ENCODE measurements around the gene PLXNC1. TPM values are rescaled to one million over a fixed set of nuclear protein-coding genes. Genes with fewer than 3 reads are reported as not detected.

PLXNC1 gene
- total and polyA plus RNA-seq, 2 donors (not counting 1 experiment from before 2014, with no cell fraction given): 15.1 to 86.9 TPM

DNA sequence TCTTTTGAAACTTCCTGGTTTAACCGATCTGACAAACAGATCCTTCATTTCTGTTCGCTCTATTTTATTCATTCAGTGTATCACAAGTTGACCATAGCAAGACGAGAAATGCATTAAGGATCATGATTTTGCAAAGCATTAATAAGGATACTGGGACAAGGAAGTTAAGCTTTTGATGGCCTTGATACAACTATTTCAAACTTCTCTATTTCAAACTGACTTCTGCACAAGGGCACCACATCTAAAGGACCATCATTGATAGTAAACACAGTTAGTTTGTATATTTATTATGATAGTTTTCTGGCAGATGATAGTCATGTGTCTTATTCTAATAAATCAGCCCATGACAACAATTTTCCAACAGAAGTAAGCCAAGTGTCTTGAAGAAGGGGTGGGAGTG lies 25.8 kb upstream of the PLXNC1 start:
- Histone ChIP-seq H3K9ac (ENCODE audit: insufficient read depth, low read length) (no peak overlapping the region), H3K4me2 (ENCODE audit: extremely low read depth, insufficient read depth, low read length) (no peak overlapping the region), H3K36me3 (ENCODE audit: control insufficient read depth, insufficient read depth, low read length) (no peaks in the 10 kb centered on the region), H3K9me3 (ENCODE audit: control insufficient read depth, insufficient read depth, low read depth, low read length) (no peaks in the 10 kb centered on the region), H4K20me1 (ENCODE audit: control insufficient read depth, extremely low read depth, insufficient read depth, low read length) (no peaks in the 10 kb centered on the region), H3K27me3 (ENCODE audit: control insufficient read depth, insufficient read depth, low read length) (peaks cover 16% of the 10 kb centered on the region), H3K4me1 (ENCODE audit: control insufficient read depth, extremely low read depth, insufficient read depth, low read length) (no peaks in the 10 kb centered on the region), H3K27ac (ENCODE audit: insufficient read depth, low read length) (no peak overlapping the region), H3K79me2 (ENCODE audit: control insufficient read depth, insufficient read depth, low read length) (no peaks in the 10 kb centered on the region), H3K4me3 (replicated peaks in 1 of 4; ENCODE audit: control extremely low read depth in 1 of 4, insufficient read depth in 1 of 4, low read depth in 3 of 4, low read length in 4 of 4) (no peak overlapping the region), H2AFZ (ENCODE audit: low read length) (no peak overlapping the region)
- no peak for DNase-seq (ENCODE audit: low read depth in 2 of 2)
- no peak for TF ChIP-seq CTCF (conservative IDR thresholded peaks at IDR 0.05 in 1 of 2, IDR thresholded peaks at IDR 0.05 in 1 of 2; ENCODE audit: low read depth in 1 of 2, low read length in 2 of 2)
- no peak for TF ChIP-seq EZH2 (IDR thresholded peaks at IDR 0.05; ENCODE audit: low read length, missing control alignments)

DNA sequence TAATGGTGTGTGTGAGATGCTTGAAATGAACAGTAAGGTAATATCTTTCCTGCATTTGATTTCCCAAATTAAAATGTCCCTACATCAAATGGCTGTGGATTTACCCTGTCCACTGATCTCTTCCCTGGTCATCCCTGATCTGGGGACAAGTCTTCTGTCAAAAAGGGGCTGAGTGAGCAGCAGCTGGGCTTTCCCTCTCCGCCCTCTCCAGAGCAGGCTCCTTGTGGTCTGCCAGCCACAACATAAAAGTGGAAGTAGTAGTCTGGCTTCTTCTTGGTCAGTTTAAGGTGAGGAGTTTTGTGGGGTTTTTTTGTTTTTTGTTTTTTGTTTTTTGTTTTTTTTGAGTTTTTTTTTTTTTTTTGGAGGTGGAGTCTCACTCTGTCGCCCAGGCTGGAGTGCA lies 25.2 kb upstream of the PLXNC1 start:
- H3K36me3 ChIP-seq (ENCODE audit: control insufficient read depth, insufficient read depth, low read length): no peaks in the 10 kb centered on the region
- no peaks in the 10 kb centered on the region for H3K4me1 ChIP-seq (ENCODE audit: control insufficient read depth, extremely low read depth, insufficient read depth, low read length)
- no peak for DNase-seq (ENCODE audit: low read depth in 2 of 2)
- H3K4me2 ChIP-seq (ENCODE audit: extremely low read depth, insufficient read depth, low read length): no peak overlapping the region
- H2AFZ ChIP-seq (ENCODE audit: low read length): no peak overlapping the region
- H3K9me3 ChIP-seq (ENCODE audit: control insufficient read depth, insufficient read depth, low read depth, low read length): no peaks in the 10 kb centered on the region
- no peaks in the 10 kb centered on the region for H3K79me2 ChIP-seq (ENCODE audit: control insufficient read depth, insufficient read depth, low read length)
- H4K20me1 ChIP-seq (ENCODE audit: control insufficient read depth, extremely low read depth, insufficient read depth, low read length): no peaks in the 10 kb centered on the region
- peaks cover 20% of the 10 kb centered on the region for H3K27me3 ChIP-seq (ENCODE audit: control insufficient read depth, insufficient read depth, low read length)
- H3K27ac ChIP-seq (ENCODE audit: insufficient read depth, low read length): no peak overlapping the region
- no peak for TF ChIP-seq EZH2 (IDR thresholded peaks at IDR 0.05; ENCODE audit: low read length, missing control alignments)
- TF ChIP-seq CTCF (conservative IDR thresholded peaks at IDR 0.05 in 1 of 2, IDR thresholded peaks at IDR 0.05 in 1 of 2; ENCODE audit: low read depth in 1 of 2, low read length in 2 of 2): no peak
- no peak overlapping the region for H3K9ac ChIP-seq (ENCODE audit: insufficient read depth, low read length)
- H3K4me3 ChIP-seq (replicated peaks in 1 of 4; ENCODE audit: control extremely low read depth in 1 of 4, insufficient read depth in 1 of 4, low read depth in 3 of 4, low read length in 4 of 4): no peak overlapping the region

DNA sequence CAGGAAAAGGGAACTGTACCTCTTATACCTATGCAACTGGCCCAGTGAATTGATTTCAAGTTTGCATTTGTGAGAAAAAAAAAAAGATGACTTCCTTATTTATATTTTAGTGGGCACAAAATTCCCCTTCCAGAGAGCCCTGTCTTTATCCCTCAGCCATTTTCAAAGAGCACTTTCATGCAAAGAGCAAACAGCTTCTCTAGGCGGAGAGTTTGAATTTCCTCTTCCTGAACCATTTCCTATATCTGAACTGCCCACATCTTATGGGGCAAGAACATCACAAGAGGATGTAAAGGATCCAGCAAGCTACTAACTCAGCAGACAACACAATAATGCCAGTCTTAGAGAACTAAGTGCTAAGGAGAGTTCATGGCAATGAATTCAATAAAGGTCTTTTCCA lies 22.3 kb upstream of the PLXNC1 start:
- Histone ChIP-seq H3K27me3 (ENCODE audit: control insufficient read depth, insufficient read depth, low read length) (peaks cover 29% of the 10 kb centered on the region), H3K27ac (ENCODE audit: insufficient read depth, low read length) (no peak overlapping the region), H3K4me1 (ENCODE audit: control insufficient read depth, extremely low read depth, insufficient read depth, low read length) (no peaks in the 10 kb centered on the region), H3K9ac (ENCODE audit: insufficient read depth, low read length) (no peak overlapping the region), H3K4me3 (replicated peaks in 1 of 4; ENCODE audit: control extremely low read depth in 1 of 4, insufficient read depth in 1 of 4, low read depth in 3 of 4, low read length in 4 of 4) (no peak overlapping the region), H2AFZ (ENCODE audit: low read length) (no peak overlapping the region), H3K4me2 (ENCODE audit: extremely low read depth, insufficient read depth, low read length) (no peak overlapping the region), H3K79me2 (ENCODE audit: control insufficient read depth, insufficient read depth, low read length) (no peaks in the 10 kb centered on the region), H4K20me1 (ENCODE audit: control insufficient read depth, extremely low read depth, insufficient read depth, low read length) (no peaks in the 10 kb centered on the region), H3K36me3 (ENCODE audit: control insufficient read depth, insufficient read depth, low read length) (no peaks in the 10 kb centered on the region), H3K9me3 (ENCODE audit: control insufficient read depth, insufficient read depth, low read depth, low read length) (no peaks in the 10 kb centered on the region)
- no peak for DNase-seq (ENCODE audit: low read depth in 2 of 2)
- TF ChIP-seq EZH2 (IDR thresholded peaks at IDR 0.05; ENCODE audit: low read length, missing control alignments) (no peak), CTCF (conservative IDR thresholded peaks at IDR 0.05 in 1 of 2, IDR thresholded peaks at IDR 0.05 in 1 of 2; ENCODE audit: low read depth in 1 of 2, low read length in 2 of 2) (no peak)

All from fibroblast of lung (primary cell).